Activated CD4-positive, alpha-beta T cell treated with anti-CD3 and anti-CD28 coated beads, Interleukin-2, amount 10 ng/mL, durations not matched to agents 7 days and 5 days (primary cell): Measurements from ENCODE around the gene DPM1. TPM values are rescaled to one million over a fixed set of nuclear protein-coding genes. Genes with fewer than 3 reads are reported as not detected.
A peak's percentile ranks its signal among the peaks of the same experiment; 100 is the strongest.

Source experiments
- CTCF ChIA-PET: fragments of 350-600 bp; sonication (Branson Sonifier 250); formaldehyde crosslinking; loops from one replicate; lab custom pipeline; 2021; ENCODE audit warnings: antibody characterized with exemption; lab: Charles Lee
- POLR2A ChIA-PET: fragments of 350-600 bp; sonication (Branson Sonifier 250); formaldehyde crosslinking; loops from one replicate; lab custom pipeline; 2021; ENCODE audit warnings: antibody characterized with exemption; lab: Charles Lee
- DNase-seq: peaks from one replicate; pipeline ENCODE4 v3.0.0-alpha.2; 2020
- H3K27ac Mint-ChIP-seq: one replicate; pipeline ENCODE4 v1.8.0; 2021; ENCODE audit warnings: mild to moderate bottlenecking, moderate library complexity, mixed read lengths
- H3K27me3 Mint-ChIP-seq: one replicate; pipeline ENCODE4 v1.8.0; 2021; ENCODE audit warnings: mixed read lengths
- H3K36me3 Mint-ChIP-seq: one replicate; pipeline ENCODE4 v1.8.0; 2021; ENCODE audit warnings: low read depth, mixed read lengths
- H3K4me1 Mint-ChIP-seq: one replicate; pipeline ENCODE4 v1.8.0; 2021; ENCODE audit warnings: mixed read lengths
- H3K4me3 Mint-ChIP-seq: one replicate; pipeline ENCODE4 v1.8.0; 2021; ENCODE audit warnings: mild to moderate bottlenecking, moderate library complexity, mixed read lengths
- H3K9me3 Mint-ChIP-seq: one replicate; pipeline ENCODE4 v1.8.0; 2021; ENCODE audit warnings: mixed read lengths
- total RNA-seq, 2 experiments: library from RNA; stranded (reverse); gene quantifications; one replicate each; pipeline ENCODE4 v1.2.3, GENCODE V29; 2021

Gene DPM1
- total RNA-seq, 2 experiments from 2014 or later: 45.6 to 46.2 TPM

DNA sequence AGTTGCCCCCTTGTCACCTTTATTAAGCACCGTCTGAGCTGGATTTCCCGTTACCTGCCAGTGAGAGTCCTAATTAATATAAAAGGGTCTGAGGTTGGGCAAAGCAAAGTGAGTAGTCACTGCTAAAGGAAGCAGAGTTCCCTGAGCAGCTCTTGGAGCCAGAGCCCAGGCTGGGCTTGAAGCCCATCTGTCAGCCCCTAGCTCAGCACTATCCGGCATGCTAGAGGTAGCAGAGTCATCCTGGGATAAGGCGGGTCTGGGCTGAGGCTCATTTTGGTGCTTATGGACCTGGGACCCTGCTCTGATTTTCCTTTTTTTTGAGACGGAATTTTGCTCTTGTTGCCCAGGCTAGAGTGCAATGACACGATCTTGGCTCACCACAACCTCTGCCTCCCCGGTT lies 73.3 kb downstream of the DPM1 start:
- H3K9me3 Mint-ChIP-seq: no peaks in the 10 kb centered on the region
- H3K36me3 Mint-ChIP-seq: peaks cover 17% of the 10 kb centered on the region
- no peak for DNase-seq
- ChIA-PET CTCF (interaction anchor here (0.6 to 1.1 kb wide), 4 partner anchors 37 to 144 kb away, joined by 3 to 4 read pairs (median 4); partner anchors contain the start of gene BCAS4), POLR2A (no interaction called here)
- no peaks in the 10 kb centered on the region for H3K4me1 Mint-ChIP-seq
- H3K4me3 Mint-ChIP-seq: no peak overlapping the region
- peak overlapping the region; percentile 54 for H3K27ac Mint-ChIP-seq
- H3K27me3 Mint-ChIP-seq: no peaks in the 10 kb centered on the region

Other genes with a start within 250 kb of the DPM1 start
- gene PARD6B, start 227.0 kb downstream of the DPM1 start, total RNA-seq: 1 to 10 TPM; 4.2 to 4.4 TPM
- 10 to 100 TPM in 1 of 2 experiments, 1 to 10 TPM in 1; 7.4 to 10.6 TPM for gene BCAS4, start 163.5 kb downstream of the DPM1 start, total RNA-seq
- 10 to 100 TPM; 70.7 to 90.4 TPM for gene ADNP, start 27.1 kb downstream of the DPM1 start, total RNA-seq
- 1 to 10 TPM; 4.2 to 5.1 TPM for gene MOCS3, start 286 bp upstream of the DPM1 start, total RNA-seq
- gene KCNG1, start 64.6 kb upstream of the DPM1 start, total RNA-seq: not detected